ENCODE data around the gene PNPLA7. TPM values are rescaled to one million over a fixed set of nuclear protein-coding genes. Genes with fewer than 3 reads are reported as not detected.
"Not testable (repeated sequence)": the region's sequence is repeated elsewhere in the genome, so short reads cannot be mapped to it uniquely, and the experiment has no call there.

PNPLA7 gene
- total RNA-seq, 1 experiment from 2014 or later = 3.9 TPM

DNA sequence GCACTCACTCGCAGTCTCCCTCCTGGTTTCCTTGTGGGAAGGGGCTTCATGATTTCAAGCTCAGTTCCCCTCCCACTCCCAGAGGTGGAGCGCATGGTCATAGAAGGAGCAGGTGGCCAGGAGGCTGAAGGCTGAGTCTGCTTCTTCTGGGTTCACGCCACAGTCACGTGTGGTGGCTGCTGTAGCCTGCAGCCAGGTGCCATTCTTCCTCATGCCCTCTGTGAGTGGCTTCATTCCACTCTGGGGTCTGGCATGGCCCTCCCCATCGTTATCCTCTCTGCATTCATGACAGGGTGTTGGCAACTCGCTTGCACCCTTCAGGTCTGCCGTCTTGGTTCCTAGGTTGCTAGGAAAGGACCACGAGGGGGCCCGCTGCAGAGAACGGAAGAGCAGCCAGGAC is 5.0 kb upstream of the PNPLA7 start:
- TF ChIP-seq SIN3A (IDR thresholded peaks at IDR 0.05; ENCODE audit: borderline replicate concordance, insufficient read depth, low read depth, low read length) (no peak), POLR2AphosphoS5 (IDR thresholded peaks at IDR 0.05; ENCODE audit: low read depth, low read length) (no peak), TCF7L2 (IDR thresholded peaks at IDR 0.05; ENCODE audit: low read depth, low read length) (no peak), REST (IDR thresholded peaks at IDR 0.05; ENCODE audit: insufficient read depth in 1 of 2, low read depth in 2 of 2, low read length in 1 of 2) (no peak), CTCF (IDR thresholded peaks at IDR 0.05) (no peak)
- ATAC-seq = no peak
- H3K9me3 ChIP-seq (ENCODE audit: control insufficient read depth, insufficient read depth, low read depth, low read length) = no peaks in the 10 kb centered on the region
- peaks cover 3% of the 10 kb centered on the region for H3K4me1 ChIP-seq (ENCODE audit: control insufficient read depth, insufficient read depth, low read length)
- in situ Hi-C loops (cut with HindIII; ENCODE audit: low pct_unique_long_range_greater_than_20kb, low sequenced_read_pairs) (no loop called here), intact Hi-C loops (cut with micrococcal nuclease; ENCODE audit: unreplicated experiment) (no loop called here)
- CTCF ChIA-PET = no interaction called here
- DNase-seq (ENCODE audit: low read depth, low spot score) = no peak
- H3K36me3 ChIP-seq (ENCODE audit: control insufficient read depth, insufficient read depth, low read length) = peaks cover 3% of the 10 kb centered on the region
- POLR2A ChIA-PET = no interaction called here
- no peaks in the 10 kb centered on the region for H3K27me3 ChIP-seq (ENCODE audit: control insufficient read depth, insufficient read depth, low read length)
- no TSS peak for BruUV-seq (replicated peaks)
- no peak overlapping the region for H3K4me3 ChIP-seq (ENCODE audit: low read depth in 2 of 2, low read length in 2 of 2)
- H3K27ac ChIP-seq (ENCODE audit: low read length) = no peak overlapping the region

GRCh38 chr9:137554349-137554748 is 4.1 kb upstream of the PNPLA7 start:
- Histone ChIP-seq H3K4me3 (ENCODE audit: low read depth in 2 of 2, low read length in 2 of 2) (no peak overlapping the region), H3K36me3 (ENCODE audit: control insufficient read depth, insufficient read depth, low read length) (peaks cover 3% of the 10 kb centered on the region), H3K9me3 (ENCODE audit: control insufficient read depth, insufficient read depth, low read depth, low read length) (no peaks in the 10 kb centered on the region), H3K4me1 (ENCODE audit: control insufficient read depth, insufficient read depth, low read length) (peaks cover 4% of the 10 kb centered on the region; the same call in 1 of the 2 replicates), H3K27me3 (ENCODE audit: control insufficient read depth, insufficient read depth, low read length) (no peaks in the 10 kb centered on the region), H3K27ac (ENCODE audit: low read length) (no peak overlapping the region)
- no TSS peak for BruUV-seq (replicated peaks)
- DNase-seq (ENCODE audit: low read depth, low spot score) = no peak
- in situ Hi-C loops (cut with HindIII; ENCODE audit: low pct_unique_long_range_greater_than_20kb, low sequenced_read_pairs) = no loop called here
- ChIA-PET CTCF (no interaction called here), POLR2A (no interaction called here)
- intact Hi-C loops (cut with micrococcal nuclease; ENCODE audit: unreplicated experiment) = no loop called here
- ATAC-seq = no peak
- TF ChIP-seq CTCF (IDR thresholded peaks at IDR 0.05) (no peak), POLR2AphosphoS5 (IDR thresholded peaks at IDR 0.05; ENCODE audit: low read depth, low read length) (no peak), REST (IDR thresholded peaks at IDR 0.05; ENCODE audit: insufficient read depth in 1 of 2, low read depth in 2 of 2, low read length in 1 of 2) (no peak), TCF7L2 (IDR thresholded peaks at IDR 0.05; ENCODE audit: low read depth, low read length) (no peak), SIN3A (IDR thresholded peaks at IDR 0.05; ENCODE audit: borderline replicate concordance, insufficient read depth, low read depth, low read length) (no peak)

GRCh38 chr9:137553654-137554053 is 3.5 kb upstream of the PNPLA7 start:
- CTCF ChIA-PET; H3K36me3 ChIP-seq (ENCODE audit: control insufficient read depth, insufficient read depth, low read length); H3K27ac ChIP-seq (ENCODE audit: low read length); H3K27me3 ChIP-seq (ENCODE audit: control insufficient read depth, insufficient read depth, low read length); intact Hi-C loops (cut with micrococcal nuclease; ENCODE audit: unreplicated experiment); BruUV-seq (replicated peaks); H3K9me3 ChIP-seq (ENCODE audit: control insufficient read depth, insufficient read depth, low read depth, low read length); H3K4me3 ChIP-seq (ENCODE audit: low read depth in 2 of 2, low read length in 2 of 2); H3K4me1 ChIP-seq (ENCODE audit: control insufficient read depth, insufficient read depth, low read length); in situ Hi-C loops (cut with HindIII; ENCODE audit: low pct_unique_long_range_greater_than_20kb, low sequenced_read_pairs); POLR2A ChIA-PET; DNase-seq (ENCODE audit: low read depth, low spot score); ATAC-seq: not testable (repeated sequence)

Data from Panc1 (cell line).